ENCODE measurements around the gene AKR1C3. TPM values are rescaled to one million over a fixed set of nuclear protein-coding genes. Genes with fewer than 3 reads are reported as not detected.
A peak's percentile ranks its signal among the peaks of the same experiment; 100 is the strongest.
"Not testable (repeated sequence)": the region's sequence is repeated elsewhere in the genome, so short reads cannot be mapped to it uniquely, and the experiment has no call there.

AKR1C3 gene
- total RNA-seq (under 1 TPM in 1 of 2 experiments, not detected in 1; 0.75 TPM), polyA plus RNA-seq (4.2 TPM)

DNA sequence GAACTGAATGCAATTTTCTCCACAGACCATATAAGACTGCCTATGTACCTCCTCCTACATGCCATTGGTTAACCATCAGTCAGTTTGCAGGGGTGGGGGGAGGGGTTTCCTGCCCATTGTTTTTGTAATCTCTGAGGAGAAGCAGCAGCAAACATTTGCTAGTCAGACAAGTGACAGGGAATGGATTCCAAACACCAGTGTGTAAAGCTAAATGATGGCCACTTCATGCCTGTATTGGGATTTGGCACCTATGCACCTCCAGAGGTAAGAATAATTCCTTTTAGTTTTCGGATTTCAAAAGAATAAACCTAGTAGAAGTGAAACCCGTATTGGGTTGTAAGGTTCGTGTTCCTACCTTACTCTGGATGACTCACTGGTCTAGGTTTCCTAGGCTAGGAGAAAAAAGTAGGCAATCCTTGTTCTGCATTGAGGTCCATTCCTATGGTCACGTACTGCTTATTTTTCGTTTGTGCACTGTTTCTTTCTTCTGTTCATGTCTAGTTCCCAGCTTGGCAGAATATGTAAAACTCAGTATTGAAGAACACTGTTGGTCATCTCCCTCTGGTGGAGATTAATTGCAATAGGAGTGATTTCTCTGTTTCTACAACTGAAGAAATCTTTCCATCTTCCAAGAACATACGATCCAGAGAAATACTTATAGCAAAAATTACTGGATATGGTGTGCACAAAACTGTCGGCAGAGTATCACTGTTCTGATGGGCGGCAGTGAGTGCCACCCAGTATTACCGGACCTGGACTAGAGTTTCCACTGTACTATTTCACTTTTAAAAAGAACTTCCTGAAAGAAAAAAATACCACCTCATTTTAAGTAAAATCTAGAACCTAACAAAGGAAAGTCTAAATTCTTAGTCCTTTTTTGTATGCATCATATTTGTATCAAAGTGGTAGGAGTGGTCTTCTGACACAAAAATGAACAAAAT, at the start of gene AKR1C3:
Gene AKR1C3 (plus strand): TSS at position 150 of the 941 bp plus-strand sequence. CDS start 31 bp downstream, at position 181.
- Mint-ChIP-seq H3K4me3 (peak within 1 kb of the TSS; percentile 75 to 90 (median 77)), H3K27me3 (peaks cover 7 to 23% of the 10 kb centered on the region in 2 donors), H3K4me1 (peaks cover 2 to 5% (median 4%) of the 10 kb centered on the region in 3 donors), H3K27ac (peak within 1 kb of the TSS in 3 of 8 donors; percentile 61 to 86 (median 78)), H3K9me3 (peaks cover under 1 to 11% (median 4%) of the 10 kb centered on the region in 5 donors), H3K36me3 (peaks cover 0 to 7% (median 1%) of the 10 kb centered on the region in 3 donors)
- Histone ChIP-seq H3K27ac (ENCODE audit: low read depth, low read length) (no peak within 1 kb of the TSS), H3K4me1 (ENCODE audit: insufficient read depth, low read length) (no peaks in the 10 kb centered on the region), H3K36me3 (ENCODE audit: insufficient read depth, low read length) (peaks cover 6% of the 10 kb centered on the region), H3K4me3 (ENCODE audit: low read length) (peak within 1 kb of the TSS; percentile 73), H3K9me3 (ENCODE audit: low read length) (no peaks in the 10 kb centered on the region), H3K27me3 (ENCODE audit: insufficient read depth, low read length, poor library complexity, severe bottlenecking) (peaks cover 3% of the 10 kb centered on the region)
- peak in 2 of 5 donors; percentile 1 to 11 for DNase-seq
- ChIA-PET CTCF (no interaction called here), POLR2A (no interaction called here)

DNA sequence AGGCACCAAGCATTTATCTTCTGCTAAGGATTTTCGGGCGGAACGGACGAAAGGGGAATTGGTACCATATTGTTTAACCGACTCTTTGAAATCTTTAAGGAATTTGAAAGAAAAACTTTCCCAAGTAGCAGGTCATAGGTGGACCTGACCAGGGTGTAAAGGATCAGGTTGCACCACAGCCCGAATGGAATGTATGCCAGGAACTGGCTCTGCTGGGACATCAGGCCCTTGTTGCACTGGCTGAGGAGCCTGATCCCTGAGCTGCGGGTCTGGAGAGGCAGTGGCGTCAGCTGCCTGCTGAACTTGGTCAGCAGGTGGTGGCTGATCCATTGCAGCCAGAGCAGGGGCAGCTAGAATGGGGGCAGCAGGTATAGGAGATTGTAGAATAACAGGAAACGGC, 49.1 kb upstream of the AKR1C3 start:
- DNase-seq: no peak
- Mint-ChIP-seq H3K4me1 (peaks cover 0 to 6% (median 5%) of the 10 kb centered on the region in 3 donors), H3K9me3 (peaks cover 0 to 3% (median 0%) of the 10 kb centered on the region in 5 donors), H3K27me3 (peaks cover under 1 to 3% of the 10 kb centered on the region in 2 donors), H3K36me3 (no peaks in the 10 kb centered on the region), H3K4me3 (no peak overlapping the region), H3K27ac (no peak overlapping the region)
- ChIA-PET POLR2A (no interaction called here), CTCF (no interaction called here)
- Histone ChIP-seq H3K4me3 (ENCODE audit: low read length) (no peak overlapping the region), H3K27ac (ENCODE audit: low read depth, low read length) (no peak overlapping the region), H3K9me3 (ENCODE audit: low read length) (no peaks in the 10 kb centered on the region), H3K36me3 (ENCODE audit: insufficient read depth, low read length) (no peaks in the 10 kb centered on the region), H3K4me1 (ENCODE audit: insufficient read depth, low read length) (no peaks in the 10 kb centered on the region), H3K27me3 (ENCODE audit: insufficient read depth, low read length, poor library complexity, severe bottlenecking) (no peaks in the 10 kb centered on the region)

DNA sequence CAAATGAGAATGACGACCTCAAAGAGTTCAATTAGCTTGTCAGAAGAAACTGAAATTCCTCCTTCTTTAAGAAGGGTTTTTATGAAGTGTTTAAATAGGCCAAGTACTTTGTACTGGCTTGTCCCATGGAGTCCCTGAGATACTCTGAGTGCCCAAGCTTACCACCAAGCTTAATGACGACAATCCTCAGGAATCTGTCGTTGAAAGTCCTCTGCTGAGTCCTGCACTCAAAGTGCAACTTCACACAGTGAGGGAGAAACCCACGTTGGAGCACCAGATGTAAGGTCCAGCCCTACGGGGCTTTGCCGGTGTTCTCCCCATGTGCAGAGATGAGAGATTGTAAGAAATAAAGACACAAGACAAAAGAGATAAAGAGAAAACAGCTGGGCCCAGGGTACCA, 47.8 kb upstream of the AKR1C3 start:
- no peak overlapping the region for H3K4me3 ChIP-seq (ENCODE audit: low read length)
- ChIA-PET POLR2A (no interaction called here), CTCF (no interaction called here)
- H3K27me3 ChIP-seq (ENCODE audit: insufficient read depth, low read length, poor library complexity, severe bottlenecking): no peaks in the 10 kb centered on the region
- H3K27ac ChIP-seq (ENCODE audit: low read depth, low read length): no peak overlapping the region
- DNase-seq: no peak
- Mint-ChIP-seq H3K27ac (no peak overlapping the region), H3K4me3 (no peak overlapping the region), H3K36me3 (no peaks in the 10 kb centered on the region), H3K27me3 (peaks cover 0 to 3% of the 10 kb centered on the region in 2 donors), H3K9me3 (no peaks in the 10 kb centered on the region), H3K4me1 (peaks cover 0 to 2% (median 2%) of the 10 kb centered on the region in 3 donors)
- no peaks in the 10 kb centered on the region for H3K4me1 ChIP-seq (ENCODE audit: insufficient read depth, low read length)
- H3K36me3 ChIP-seq (ENCODE audit: insufficient read depth, low read length): no peaks in the 10 kb centered on the region
- no peaks in the 10 kb centered on the region for H3K9me3 ChIP-seq (ENCODE audit: low read length)

DNA sequence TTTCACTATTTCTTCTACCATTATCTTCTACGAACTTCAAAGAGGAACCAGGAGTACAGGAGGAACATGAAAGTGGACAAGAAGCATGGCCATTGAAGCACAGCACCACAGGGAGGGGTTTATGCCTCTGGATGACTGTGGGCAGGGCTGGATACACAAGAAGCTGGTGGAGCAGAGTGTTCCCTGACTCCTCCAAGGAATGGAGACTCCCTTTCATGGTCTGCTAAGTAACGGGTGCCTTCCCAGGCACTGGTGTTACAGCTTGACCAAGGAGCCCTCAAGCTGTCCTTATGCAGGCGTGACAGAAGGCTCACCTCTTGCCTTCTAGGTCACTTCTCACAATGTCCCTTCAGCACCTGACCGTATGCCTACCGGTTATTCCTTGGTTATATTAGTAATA, 47.2 kb upstream of the AKR1C3 start:
- DNase-seq; H3K36me3 Mint-ChIP-seq; H3K27me3 Mint-ChIP-seq; H3K27ac ChIP-seq (ENCODE audit: low read depth, low read length); H3K27me3 ChIP-seq (ENCODE audit: insufficient read depth, low read length, poor library complexity, severe bottlenecking); H3K36me3 ChIP-seq (ENCODE audit: insufficient read depth, low read length); H3K4me1 Mint-ChIP-seq; CTCF ChIA-PET; H3K9me3 ChIP-seq (ENCODE audit: low read length); H3K4me3 Mint-ChIP-seq; H3K4me1 ChIP-seq (ENCODE audit: insufficient read depth, low read length); H3K4me3 ChIP-seq (ENCODE audit: low read length); H3K9me3 Mint-ChIP-seq; POLR2A ChIA-PET: not testable (repeated sequence)
- peak overlapping the region in 1 of 8 donors; percentile 44 for H3K27ac Mint-ChIP-seq

DNA sequence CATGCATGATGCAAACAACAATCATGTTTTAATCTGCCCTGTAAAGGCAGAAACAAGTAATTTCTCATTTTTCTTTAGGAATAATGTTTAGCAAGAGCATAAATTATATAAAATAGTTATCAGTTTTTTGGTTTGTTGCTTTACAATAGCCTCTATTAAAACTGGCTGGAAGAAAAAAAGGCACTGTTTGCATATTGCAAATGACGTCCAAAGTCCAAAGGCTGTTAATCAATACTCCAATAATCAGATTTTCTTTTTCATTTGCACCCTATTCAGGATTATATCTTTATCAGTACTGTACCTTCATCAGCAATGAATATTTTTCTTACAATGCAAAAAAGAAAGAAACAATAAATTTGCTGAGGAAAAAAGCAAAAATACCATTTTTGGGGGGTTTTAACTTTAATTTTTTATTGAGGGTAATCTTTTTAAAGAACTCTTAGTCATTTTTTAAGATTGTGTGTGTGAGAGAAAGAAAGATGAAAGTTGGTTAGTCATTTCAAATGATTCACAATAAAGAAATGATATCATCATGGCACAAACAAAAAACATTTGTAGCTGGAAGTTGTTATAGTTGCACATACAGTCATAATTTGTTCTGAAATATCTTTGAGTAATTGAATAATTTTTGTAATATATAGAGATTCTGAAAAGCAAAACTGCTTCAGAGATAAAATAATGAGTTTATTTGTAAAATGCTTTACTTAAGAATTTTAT, 46.1 kb upstream of the AKR1C3 start:
- H3K4me1 ChIP-seq (ENCODE audit: insufficient read depth, low read length): no peaks in the 10 kb centered on the region
- no peaks in the 10 kb centered on the region for H3K9me3 ChIP-seq (ENCODE audit: low read length)
- no peak overlapping the region for H3K4me3 ChIP-seq (ENCODE audit: low read length)
- Mint-ChIP-seq H3K27ac (no peak overlapping the region), H3K9me3 (no peaks in the 10 kb centered on the region), H3K27me3 (peaks cover 0 to 5% of the 10 kb centered on the region in 2 donors), H3K36me3 (no peaks in the 10 kb centered on the region), H3K4me3 (no peak overlapping the region), H3K4me1 (no peaks in the 10 kb centered on the region)
- DNase-seq: no peak
- H3K27me3 ChIP-seq (ENCODE audit: insufficient read depth, low read length, poor library complexity, severe bottlenecking): no peaks in the 10 kb centered on the region
- CTCF ChIA-PET: no interaction called here
- POLR2A ChIA-PET: no interaction called here
- H3K27ac ChIP-seq (ENCODE audit: low read depth, low read length): no peak overlapping the region
- no peaks in the 10 kb centered on the region for H3K36me3 ChIP-seq (ENCODE audit: insufficient read depth, low read length)

DNA sequence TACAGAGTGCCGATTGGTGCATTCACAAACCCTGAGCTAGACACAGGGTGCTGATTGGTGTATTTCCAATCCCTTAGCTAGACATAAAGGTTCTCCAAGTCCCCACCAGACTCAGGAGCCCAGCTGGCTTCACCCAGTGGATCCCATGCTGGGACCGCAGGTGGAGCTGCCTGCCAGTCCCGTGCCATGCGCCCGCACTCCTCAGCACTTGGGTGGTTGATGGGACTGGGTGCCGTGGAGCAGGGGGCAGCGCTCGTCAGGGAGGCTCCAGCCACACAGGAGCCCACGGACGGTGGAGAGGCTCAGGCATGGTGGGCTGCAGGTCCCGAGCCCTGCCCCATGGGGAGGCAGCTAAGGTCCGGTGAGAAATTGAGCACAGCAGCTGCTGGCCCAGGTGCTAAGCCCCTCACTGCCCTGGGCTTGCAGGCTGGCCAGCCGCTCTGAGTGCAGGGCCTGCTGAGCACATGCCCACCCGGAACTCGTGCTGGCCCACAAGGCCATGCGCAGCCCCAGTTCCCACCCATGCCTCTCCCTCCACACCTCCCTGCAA, 41.2 kb upstream of the AKR1C3 start:
- DNase-seq; H3K27ac ChIP-seq (ENCODE audit: low read depth, low read length); H3K9me3 Mint-ChIP-seq; H3K27me3 Mint-ChIP-seq; H3K4me3 ChIP-seq (ENCODE audit: low read length); H3K4me3 Mint-ChIP-seq; H3K36me3 ChIP-seq (ENCODE audit: insufficient read depth, low read length); H3K9me3 ChIP-seq (ENCODE audit: low read length); POLR2A ChIA-PET; H3K4me1 ChIP-seq (ENCODE audit: insufficient read depth, low read length); H3K27ac Mint-ChIP-seq; CTCF ChIA-PET; H3K4me1 Mint-ChIP-seq; H3K27me3 ChIP-seq (ENCODE audit: insufficient read depth, low read length, poor library complexity, severe bottlenecking); H3K36me3 Mint-ChIP-seq: not testable (repeated sequence)

DNA sequence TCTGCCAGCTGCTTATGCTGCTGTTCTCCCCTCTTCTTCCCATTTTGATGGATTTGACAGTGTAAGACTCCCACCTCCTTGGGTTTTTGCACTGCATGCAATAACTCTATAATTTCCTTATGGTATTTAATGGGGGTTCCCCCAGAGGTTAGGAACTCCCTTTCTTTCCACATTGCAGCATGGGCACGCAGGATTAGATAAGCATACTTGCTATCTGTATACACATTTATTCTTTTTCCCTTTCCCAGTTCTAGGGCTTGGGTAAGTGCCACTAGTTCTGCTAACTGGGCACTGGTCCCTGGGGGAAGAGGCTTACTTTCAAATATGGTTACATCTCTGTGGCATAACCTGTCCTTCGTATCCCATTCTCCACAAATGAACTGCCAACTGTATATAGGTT, 39.4 kb upstream of the AKR1C3 start:
- H3K27me3 ChIP-seq (ENCODE audit: insufficient read depth, low read length, poor library complexity, severe bottlenecking); H3K4me3 ChIP-seq (ENCODE audit: low read length); H3K4me1 Mint-ChIP-seq; H3K36me3 Mint-ChIP-seq; H3K27me3 Mint-ChIP-seq; POLR2A ChIA-PET; H3K4me3 Mint-ChIP-seq; DNase-seq; H3K27ac Mint-ChIP-seq; H3K36me3 ChIP-seq (ENCODE audit: insufficient read depth, low read length); H3K9me3 Mint-ChIP-seq; H3K4me1 ChIP-seq (ENCODE audit: insufficient read depth, low read length); CTCF ChIA-PET; H3K9me3 ChIP-seq (ENCODE audit: low read length); H3K27ac ChIP-seq (ENCODE audit: low read depth, low read length): not testable (repeated sequence)

DNA sequence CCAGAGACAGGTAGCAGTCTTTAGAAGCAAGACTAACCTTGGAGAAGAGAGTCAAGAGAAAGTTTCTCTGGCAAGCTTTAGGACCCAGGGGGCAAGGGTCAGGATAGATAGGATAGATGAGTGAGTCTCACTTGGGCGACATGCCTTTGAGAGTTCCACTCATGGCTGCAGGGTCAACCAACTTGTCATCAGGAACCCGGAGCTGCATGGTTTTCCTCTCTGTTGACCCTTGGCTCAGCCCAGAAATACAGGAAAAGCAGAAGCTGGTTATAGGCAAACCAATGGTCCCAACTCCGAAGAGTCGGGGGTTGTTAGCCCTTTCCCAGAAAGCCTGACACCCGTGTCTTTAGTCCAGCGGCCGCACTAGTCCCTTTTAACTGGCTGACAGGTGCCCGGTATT, 34.9 kb upstream of the AKR1C3 start:
- H3K27ac ChIP-seq (ENCODE audit: low read depth, low read length); H3K36me3 ChIP-seq (ENCODE audit: insufficient read depth, low read length); POLR2A ChIA-PET; H3K27me3 Mint-ChIP-seq; H3K4me3 Mint-ChIP-seq; H3K4me3 ChIP-seq (ENCODE audit: low read length); H3K4me1 Mint-ChIP-seq; H3K27ac Mint-ChIP-seq; H3K27me3 ChIP-seq (ENCODE audit: insufficient read depth, low read length, poor library complexity, severe bottlenecking); H3K9me3 ChIP-seq (ENCODE audit: low read length); CTCF ChIA-PET; DNase-seq; H3K36me3 Mint-ChIP-seq; H3K4me1 ChIP-seq (ENCODE audit: insufficient read depth, low read length); H3K9me3 Mint-ChIP-seq: not testable (repeated sequence)

All from CD8-positive, alpha-beta memory T cell (primary cell).